IMR-90 (cell line): ENCODE measurements around the gene CTRB2.
A peak's percentile ranks its signal among the peaks of the same experiment; 100 is the strongest.

Experiments
- BHLHE40 ChIP-seq: fragments of 150-350 bp; IDR thresholded peaks from 2 replicates; pipeline ENCODE4 v1.6.1; 2016; ENCODE audit warnings: mild to moderate bottlenecking, low read depth, low read length
- CTCF ChIP-seq: conservative IDR thresholded peaks from 2 replicates; pipeline ENCODE4 v1.5.1; 2012; ENCODE audit warnings: mild to moderate bottlenecking, low read depth, low read length, improper control_type of control experiment
- FOS ChIP-seq: fragments of 150-350 bp; IDR thresholded peaks from 2 replicates; pipeline ENCODE4 v1.6.1; 2016; ENCODE audit warnings: low read depth, low read length
- MAZ ChIP-seq: IDR thresholded peaks from 2 replicates; pipeline ENCODE4 v1.6.1; 2012; ENCODE audit warnings: low read depth, mild to moderate bottlenecking, low read length, improper control_type of control experiment, moderate library complexity, borderline replicate concordance
- MXI1 ChIP-seq: IDR thresholded peaks from 2 replicates; pipeline ENCODE4 v1.6.1; 2012; ENCODE audit warnings: low read depth, mild to moderate bottlenecking, low read length, moderate library complexity, borderline replicate concordance
- NFE2L2 ChIP-seq: fragments of 150-350 bp; IDR thresholded peaks from 2 replicates; pipeline ENCODE4 v1.6.1; 2016; ENCODE audit warnings: low read depth, mild to moderate bottlenecking, low read length
- POLR2A ChIP-seq: IDR thresholded peaks from 2 replicates; pipeline ENCODE4 v1.6.1; 2012; ENCODE audit warnings: mild to moderate bottlenecking, low read depth, low read length
- RAD21 ChIP-seq: IDR thresholded peaks from 2 replicates; pipeline ENCODE4 v1.6.1; 2012; ENCODE audit warnings: low read length, improper control_type of control experiment
- RFX5 ChIP-seq: IDR thresholded peaks from 2 replicates; pipeline ENCODE4 v1.8.0; 2012; ENCODE audit warnings: low read depth, mild to moderate bottlenecking, low read length, moderate library complexity
- SMC3 ChIP-seq: fragments of 150-350 bp; IDR thresholded peaks from 2 replicates; pipeline ENCODE4 v1.6.1; 2016; ENCODE audit warnings: low read depth, mild to moderate bottlenecking, antibody characterized with exemption, low read length, moderate library complexity
- USF2 ChIP-seq: fragments of 150-350 bp; IDR thresholded peaks from 2 replicates; pipeline ENCODE4 v1.6.1; 2017; ENCODE audit warnings: mild to moderate bottlenecking, antibody characterized with exemption, low read length, low read depth

- TF ChIP-seq CTCF (peak; percentile 29), RAD21 (peak; percentile 28), RFX5 (no peak), NFE2L2 (peak; percentile 31; the same call in 1 of the 2 replicates), MXI1 (no peak), POLR2A (no peak; the same call in 1 of the 2 replicates), FOS (no peak), BHLHE40 (no peak), USF2 (no peak), SMC3 (0 out of 2 replicates have a peak, but pooled peaks have one; percentile 14), MAZ (no peak)
Observed at GRCh38 chr16:75238853-75239541, 32.0 kb upstream of the CTRB2 start.
